Caco-2 (cell line): Measurements from ENCODE around the gene PPP1R37. TPM values are rescaled to one million over a fixed set of nuclear protein-coding genes. Genes with fewer than 3 reads are reported as not detected.

Source experiments
- BruUV-seq: library from RNA; stranded (reverse); fragments of 400-500 nt; replicated peaks from 2 replicates; lab custom pipeline; 2021; lab: Mats Ljungman, UMichigan
- CTCF ChIA-PET: fragments of 300-600 bp; sonication (Branson Sonifier 250); formaldehyde crosslinking; loops from one replicate; lab custom pipeline; 2022; ENCODE audit warnings: antibody characterized with exemption; lab: Charles Lee
- POLR2A ChIA-PET: fragments of 300-600 bp; sonication (Branson Sonifier 250); formaldehyde crosslinking; loops from one replicate; lab custom pipeline; 2022; ENCODE audit warnings: antibody characterized with exemption; lab: Charles Lee
- DNase-seq, 2 experiments: peaks; one replicate each; pipeline versions ENCODE4 v3.0.0 to v3.0.0-alpha.2; 2020 to 2022
- H3K27me3 ChIP-seq: replicated peaks from 2 replicates; pipeline ENCODE4 v1.6.0; 2011; ENCODE audit warnings: low read length; ENCODE audit not compliant: control insufficient read depth, insufficient read depth
- H3K36me3 ChIP-seq: 2 replicates; pipeline ENCODE4 v1.5.1; 2011; ENCODE audit warnings: low read length; ENCODE audit not compliant: control insufficient read depth, insufficient read depth
- H3K4me1 ChIP-seq: fragments of 250-450 bp; sonication (Bioruptor Pico); 2 replicates; pipeline ENCODE4 v1.5.1; 2020; ENCODE audit warnings: mild to moderate bottlenecking
- H3K4me3 ChIP-seq: 2 replicates; pipeline ENCODE4 v1.5.1; 2011; ENCODE audit warnings: low read depth, mild to moderate bottlenecking, control low read depth, low read length
- H3K9me3 ChIP-seq: fragments of 250-450 bp; sonication (Bioruptor Pico); 2 replicates; pipeline ENCODE4 v1.5.1; 2020; ENCODE audit warnings: mild to moderate bottlenecking, moderate library complexity
- H3K27ac Mint-ChIP-seq: one replicate; pipeline ENCODE4 v1.8.0; 2022; ENCODE audit warnings: mixed read lengths; ENCODE audit not compliant: unreplicated experiment
- H3K27me3 Mint-ChIP-seq: one replicate; pipeline ENCODE4 v1.8.0; 2022; ENCODE audit warnings: mixed read lengths; ENCODE audit not compliant: insufficient read depth, unreplicated experiment
- H3K36me3 Mint-ChIP-seq: one replicate; pipeline ENCODE4 v1.8.0; 2022; ENCODE audit warnings: mild to moderate bottlenecking, mixed read lengths; ENCODE audit not compliant: insufficient read depth, unreplicated experiment
- H3K4me1 Mint-ChIP-seq: one replicate; pipeline ENCODE4 v1.8.0; 2022; ENCODE audit warnings: low read depth, mixed read lengths; ENCODE audit not compliant: unreplicated experiment
- H3K4me3 Mint-ChIP-seq: one replicate; pipeline ENCODE4 v1.8.0; 2022; ENCODE audit warnings: mild to moderate bottlenecking, moderate library complexity, mixed read lengths; ENCODE audit not compliant: unreplicated experiment
- H3K9me3 Mint-ChIP-seq: one replicate; pipeline ENCODE4 v1.8.0; 2022; ENCODE audit warnings: mixed read lengths; ENCODE audit not compliant: unreplicated experiment
- CTCF ChIP-seq, 2 experiments: fragments of 200-600 bp in 1 of 2; IDR thresholded peaks; 1 replicate in 1 of 2; 2 replicates in 1 of 2; pipeline versions ENCODE4 v1.5.1 to v1.8.0; 2011 to 2022; ENCODE audit warnings: antibody characterized with exemption in 1 of 2, control low read depth in 1 of 2, inconsistent platforms in 1 of 2, low read depth in 1 of 2, low read length in 1 of 2, mild to moderate bottlenecking in 1 of 2, moderate library complexity in 1 of 2; ENCODE audit not compliant: insufficient read depth in 1 of 2, severe bottlenecking in 1 of 2, unreplicated experiment in 1 of 2
- intact Hi-C: fragments of 100-400 bp; cut with micrococcal nuclease; formaldehyde crosslinking; loops from one replicate; pipeline ENCODE4 v1.10.0; 2022; ENCODE audit not compliant: unreplicated experiment
- total RNA-seq: library from RNA; stranded (reverse); gene quantifications from 2 replicates; pipeline ENCODE4 v1.2.3, GENCODE V29; 2022

The PPP1R37 gene
- total RNA-seq, 1 experiment from 2014 or later: 42.1 TPM

GRCh38 chr19:45184115-45184514 is 91.1 kb downstream of the PPP1R37 start:
- Histone ChIP-seq H3K27me3 (no peaks in the 10 kb centered on the region), H3K4me1 (no peaks in the 10 kb centered on the region), H3K4me3 (no peak overlapping the region), H3K9me3 (no peaks in the 10 kb centered on the region), H3K36me3 (no peaks in the 10 kb centered on the region)
- TF ChIP-seq CTCF (IDR thresholded peaks at IDR 0.05; ENCODE audit: insufficient read depth in 1 of 2, low read depth in 1 of 2, low read length in 1 of 2, severe bottlenecking in 1 of 2, unreplicated experiment in 1 of 2): no peak
- no TSS peak for BruUV-seq
- no peaks in the 10 kb centered on the region for H3K9me3 Mint-ChIP-seq
- H3K27me3 Mint-ChIP-seq: no peaks in the 10 kb centered on the region
- H3K4me3 Mint-ChIP-seq: no peak overlapping the region
- ChIA-PET CTCF (no interaction called here), POLR2A (no interaction called here)
- H3K27ac Mint-ChIP-seq: no peak overlapping the region
- peaks cover 22% of the 10 kb centered on the region for H3K4me1 Mint-ChIP-seq
- intact Hi-C loops: no loop called here
- peaks cover 13% of the 10 kb centered on the region for H3K36me3 Mint-ChIP-seq
- DNase-seq: no peak

GRCh38 chr19:45186509-45187334 is 93.7 kb downstream of the PPP1R37 start:
- Histone ChIP-seq H3K4me3 (no peak overlapping the region), H3K27me3 (no peaks in the 10 kb centered on the region), H3K9me3 (no peaks in the 10 kb centered on the region), H3K36me3 (no peaks in the 10 kb centered on the region), H3K4me1 (no peaks in the 10 kb centered on the region)
- no peak for TF ChIP-seq CTCF (IDR thresholded peaks at IDR 0.05; ENCODE audit: insufficient read depth in 1 of 2, low read depth in 1 of 2, low read length in 1 of 2, severe bottlenecking in 1 of 2, unreplicated experiment in 1 of 2)
- CTCF ChIA-PET: interaction anchor here (0.6 to 1.1 kb wide), 3 partner anchors 9 to 152 kb away, joined by 3 read pairs; partner anchors contain the start of gene TRAPPC6A
- peaks cover 11% of the 10 kb centered on the region for H3K4me1 Mint-ChIP-seq
- H3K36me3 Mint-ChIP-seq: no peaks in the 10 kb centered on the region
- H3K4me3 Mint-ChIP-seq: no peak overlapping the region
- intact Hi-C loops: no loop called here
- H3K27ac Mint-ChIP-seq: no peak overlapping the region
- no peak for DNase-seq
- no TSS peak for BruUV-seq
- no peaks in the 10 kb centered on the region for H3K27me3 Mint-ChIP-seq
- no peaks in the 10 kb centered on the region for H3K9me3 Mint-ChIP-seq
- POLR2A ChIA-PET: no interaction called here

- H3K4me3 Mint-ChIP-seq: no peak overlapping the region
- peak; percentile 64 to 76 for TF ChIP-seq CTCF (IDR thresholded peaks at IDR 0.05; ENCODE audit: insufficient read depth in 1 of 2, low read depth in 1 of 2, low read length in 1 of 2, severe bottlenecking in 1 of 2, unreplicated experiment in 1 of 2)
- no TSS peak for BruUV-seq
- no peaks in the 10 kb centered on the region for H3K4me1 ChIP-seq
- POLR2A ChIA-PET: no interaction called here
- H3K9me3 Mint-ChIP-seq: no peaks in the 10 kb centered on the region
- no peak overlapping the region for H3K27ac Mint-ChIP-seq
- H3K4me1 Mint-ChIP-seq: peaks cover 11% of the 10 kb centered on the region
- H3K27me3 Mint-ChIP-seq: no peaks in the 10 kb centered on the region
- DNase-seq: peak in 1 of 2 experiments; percentile 43
- no peaks in the 10 kb centered on the region for H3K36me3 Mint-ChIP-seq
- H3K9me3 ChIP-seq: no peaks in the 10 kb centered on the region
- no peaks in the 10 kb centered on the region for H3K36me3 ChIP-seq
- H3K4me3 ChIP-seq: no peak overlapping the region
- CTCF ChIA-PET: interaction anchor here (1.0 to 1.1 kb wide), 2 partner anchors 10 to 151 kb away, joined by 3 read pairs; partner anchors contain the start of gene TRAPPC6A
- intact Hi-C loops: no loop called here
- H3K27me3 ChIP-seq: no peaks in the 10 kb centered on the region
These were observed 94.6 kb downstream of the PPP1R37 start for GRCh38 chr19:45187421-45188100.
